HepG2 (cell line): ENCODE results near the gene CD93. TPM values are rescaled to one million over a fixed set of nuclear protein-coding genes. Genes with fewer than 3 reads are reported as not detected.

Source experiments
- ATAC-seq: fragments of 200-7000 bp; cut with Tn5 transposase; 3 replicates; pipeline ENCODE4 v1.9.1; 2020; ENCODE audit warnings: mild to moderate bottlenecking, moderate library complexity
- BruUV-seq: library from RNA; stranded (reverse); fragments of 400-500 nt; replicated peaks from 2 replicates; lab custom pipeline; 2021; lab: Mats Ljungman, UMichigan
- CTCF ChIA-PET: fragments of 300-600 bp; formaldehyde crosslinking; extraction: SDS; loops from one replicate; lab custom pipeline; 2021; ENCODE audit warnings: low total read pairs, inconsistent platforms, low intra/inter-chr PET ratio; lab: Yijun Ruan, JAX
- POLR2A ChIA-PET: fragments of 350-600 bp; sonication (Branson Sonifier 250); formaldehyde crosslinking; loops from one replicate; lab custom pipeline; 2020; ENCODE audit warnings: antibody characterized with exemption, inconsistent platforms; lab: Yijun Ruan, JAX
- DNase-seq: peaks from one replicate; pipeline ENCODE4 v3.0.0-alpha.2; 2015; ENCODE audit warnings: low spot score
- FAIRE-seq: peaks from 3 replicates; lab custom pipeline; 2011; peaks lifted over from hg19 to GRCh38; lab: Jason Lieb, UNC
- H2AFZ ChIP-seq: one replicate; pipeline ENCODE4 v1.6.1; 2011; ENCODE audit warnings: low read length, inconsistent platforms
- H3K27ac ChIP-seq: fragments of 300-600 bp; 3 replicates; pipeline ENCODE4 v1.8.0; 2011; ENCODE audit warnings: mixed run types, mild to moderate bottlenecking, mixed read lengths, low read length, inconsistent platforms; ENCODE audit not compliant: insufficient read depth; ENCODE audit errors: extremely low read length
- H3K27me3 ChIP-seq, 2 experiments: fragments of 200-600 bp in 1 of 2; 2 replicates in 1 of 2; 3 replicates in 1 of 2; pipeline versions ENCODE4 v1.6.0 to v1.8.0; 2011; ENCODE audit warnings: low read length in 2 of 2, mild to moderate bottlenecking in 2 of 2, moderate library complexity in 2 of 2, inconsistent platforms in 1 of 2; ENCODE audit not compliant: insufficient read depth in 2 of 2, control insufficient read depth in 1 of 2
- H3K36me3 ChIP-seq, 2 experiments: fragments of 200-600 bp in 1 of 2; replicated peaks in 1 of 2; 2 replicates in 1 of 2; 3 replicates in 1 of 2; pipeline versions ENCODE4 v1.5.1 to v1.8.0; 2011; ENCODE audit warnings: low read length in 2 of 2, inconsistent platforms in 1 of 2; ENCODE audit not compliant: insufficient read depth in 2 of 2, control insufficient read depth in 1 of 2
- H3K4me1 ChIP-seq: 2 replicates; pipeline ENCODE4 v1.5.1; 2012; ENCODE audit warnings: low read length, inconsistent platforms; ENCODE audit not compliant: insufficient read depth
- H3K4me2 ChIP-seq: 2 replicates; pipeline ENCODE4 v1.6.0; 2011; ENCODE audit warnings: low read depth, low read length, inconsistent platforms
- H3K4me3 ChIP-seq, 3 experiments: fragments of 200-600 bp in 1 of 3; sonication (generic), shearing (Covaris generic) in 1 of 3; replicated peaks in 1 of 3; 2 replicates each; pipeline ENCODE4 v1.5.1; 2011 to 2016; ENCODE audit warnings: low read length in 3 of 3, inconsistent platforms in 2 of 3, low read depth in 2 of 3, mild to moderate bottlenecking in 2 of 3, control low read depth in 1 of 3, mixed read lengths in 1 of 3; ENCODE audit not compliant: insufficient read depth in 1 of 3
- H3K79me2 ChIP-seq: one replicate; pipeline ENCODE4 v1.6.1; 2011; ENCODE audit warnings: low read length, inconsistent platforms; ENCODE audit not compliant: insufficient read depth
- H3K9ac ChIP-seq: 2 replicates; pipeline ENCODE4 v1.6.0; 2011; ENCODE audit warnings: mild to moderate bottlenecking, low read depth, low read length, inconsistent platforms; ENCODE audit not compliant: insufficient read depth
- H3K9me3 ChIP-seq: 2 replicates; pipeline ENCODE4 v1.5.1; 2012; ENCODE audit warnings: mild to moderate bottlenecking, low read length
- H4K20me1 ChIP-seq: 2 replicates; pipeline ENCODE4 v1.6.0; 2011; ENCODE audit warnings: inconsistent platforms, mild to moderate bottlenecking, low read length, moderate library complexity; ENCODE audit not compliant: insufficient read depth
- ELK4 ChIP-seq: sonication (generic); formaldehyde crosslinking; IDR thresholded peaks from 2 replicates; pipeline ENCODE4 v1.9.0; 2021; ENCODE audit warnings: missing genetic modification reagents, borderline replicate concordance
- HNF4G ChIP-seq, 2 experiments: sonication (generic) in 1 of 2; formaldehyde crosslinking in 1 of 2; IDR thresholded peaks; 2 replicates each; pipeline versions ENCODE4 v1.4.0 to v1.6.1; 2011 to 2020; ENCODE audit warnings: borderline replicate concordance in 2 of 2, low read depth in 2 of 2, mild to moderate bottlenecking in 2 of 2, low read length in 1 of 2, missing genetic modification reagents in 1 of 2, moderate library complexity in 1 of 2
- HNRNPH1 ChIP-seq: fragments of 200-400 bp; formaldehyde crosslinking; optimal IDR thresholded peaks from 2 replicates; pipeline ENCODE3; 2017; ENCODE audit warnings: mild to moderate bottlenecking, low read depth, low read length
- KLF15 ChIP-seq: sonication (generic); formaldehyde crosslinking; IDR thresholded peaks from 2 replicates; pipeline ENCODE4 v1.8.1; 2023; ENCODE audit warnings: borderline replicate concordance, mild to moderate bottlenecking, inconsistent platforms, missing genetic modification reagents, mixed read lengths
- NCOA2 ChIP-seq: sonication (generic); formaldehyde crosslinking; IDR thresholded peaks from 2 replicates; pipeline ENCODE4 v1.8.0; 2022; ENCODE audit warnings: inconsistent platforms
- PLRG1 ChIP-seq: fragments of 450-650 bp; conservative IDR thresholded peaks from 2 replicates; pipeline ENCODE4 v1.6.1; 2016
- POGK ChIP-seq: sonication (generic); formaldehyde crosslinking; conservative IDR thresholded peaks from 2 replicates; pipeline ENCODE4 v1.8.0; 2022; ENCODE audit warnings: mild to moderate bottlenecking, moderate library complexity, missing genetic modification reagents
- REST ChIP-seq, 2 experiments: IDR thresholded peaks; 2 replicates each; pipeline ENCODE4 v1.6.1; 2011 to 2012; ENCODE audit warnings: low read length in 2 of 2, borderline replicate concordance in 1 of 2, low read depth in 1 of 2, mild to moderate bottlenecking in 1 of 2, moderate library complexity in 1 of 2
- ZBTB21 ChIP-seq: sonication (generic); formaldehyde crosslinking; IDR thresholded peaks from 2 replicates; pipeline ENCODE4 v1.4.0; 2020; ENCODE audit warnings: missing genetic modification reagents
- ZC3H13 ChIP-seq: sonication (generic); formaldehyde crosslinking; IDR thresholded peaks from 2 replicates; pipeline ENCODE4 v1.8.1; 2023; ENCODE audit warnings: mild to moderate bottlenecking, missing genetic modification reagents, moderate library complexity
- ZFX ChIP-seq: sonication (generic); formaldehyde crosslinking; IDR thresholded peaks from 2 replicates; pipeline ENCODE4 v1.4.0; 2020; ENCODE audit warnings: mild to moderate bottlenecking, low read depth, missing genetic modification reagents, moderate library complexity
- ZNF136 ChIP-seq: sonication (generic); formaldehyde crosslinking; IDR thresholded peaks from 2 replicates; pipeline ENCODE4 v1.8.1; 2022; ENCODE audit warnings: low read depth, mild to moderate bottlenecking, moderate library complexity, missing genetic modification reagents
- ZNF3 ChIP-seq: IDR thresholded peaks from 2 replicates; pipeline ENCODE4 v1.7.0; 2017; ENCODE audit warnings: inconsistent platforms
- ZNF34 ChIP-seq: sonication (generic); formaldehyde crosslinking; IDR thresholded peaks from 2 replicates; pipeline ENCODE4 v1.4.0; 2020; ENCODE audit warnings: mild to moderate bottlenecking, missing genetic modification reagents, borderline replicate concordance
- ZNF605 ChIP-seq: sonication (generic); formaldehyde crosslinking; IDR thresholded peaks from 2 replicates; pipeline ENCODE4 v1.8.0; 2022; ENCODE audit warnings: mild to moderate bottlenecking, missing genetic modification reagents
- ZNF781 ChIP-seq: sonication (generic); formaldehyde crosslinking; IDR thresholded peaks from 2 replicates; pipeline ENCODE4 v1.5.1; 2020; ENCODE audit warnings: borderline replicate concordance, mild to moderate bottlenecking, missing genetic modification reagents; ENCODE audit errors: not compliant biosample characterization
- ZNF83 ChIP-seq: sonication (generic); formaldehyde crosslinking; IDR thresholded peaks from 2 replicates; pipeline ENCODE4 v1.4.0; 2020; ENCODE audit warnings: missing genetic modification reagents, mild to moderate bottlenecking, borderline replicate concordance
- WGBS: methylation state at CpG from one replicate; pipeline ENCODE4 v1.1.6; 2017; ENCODE audit warnings: low lambda C conversion rate; 5-methylcytosine and 5-hydroxymethylcytosine counted together
- in situ Hi-C: cut with HindIII; loops from 2 replicates; pipeline ENCODE4 v1.10.0; 2017; ENCODE audit warnings: low pct_unique_long_range_greater_than_20kb; ENCODE audit not compliant: extremely low pct_ligation_motif_present
- intact Hi-C: fragments of 100-400 bp; cut with micrococcal nuclease; formaldehyde crosslinking; loops from one replicate; pipeline ENCODE4 v1.10.0; 2022; ENCODE audit not compliant: unreplicated experiment
- polyA plus RNA-seq, 8 experiments: library from polyadenylated mRNA; depleted of rRNA in 3 of 8; stranded (reverse) in 7 of 8; unstranded in 1 of 8; fragments of >200 nt; fragmentation: Illumina TruSeq in 4 of 8; extraction: Trizol in 4 of 8; gene quantifications; 2 replicates each; pipeline versions ENCODE4 v1.2.1 to v1.2.3, GENCODE V29; 2011 to 2016; ENCODE audit warnings: low read depth in 4 of 8, missing spikeins in 1 of 8, mixed read lengths in 1 of 8; ENCODE audit not compliant: insufficient read depth in 1 of 8
- total RNA-seq, 5 experiments: library from RNA; depleted of rRNA; stranded (reverse); fragments of >200 nt; fragmentation: Illumina TruSeq; extraction: Trizol; gene quantifications; 2 replicates each; pipeline ENCODE4 v1.2.3, GENCODE V29; 2016; ENCODE audit warnings: low read depth in 1 of 5

Gene CD93
- total and polyA plus RNA-seq, 2 of the 13 experiments (the other 11 are each of a cell fraction or from before 2014, with no cell fraction given) = not detected

- Histone ChIP-seq H3K4me1 (no peaks in the 10 kb centered on the region), H3K79me2 (no peaks in the 10 kb centered on the region), H3K4me3 (no peak overlapping the region), H3K36me3 (no peaks in the 10 kb centered on the region), H3K4me2 (no peak overlapping the region), H3K27ac (no peak overlapping the region), H3K9me3 (no peaks in the 10 kb centered on the region), H3K9ac (no peak overlapping the region), H4K20me1 (no peaks in the 10 kb centered on the region), H2AFZ (no peak overlapping the region), H3K27me3 (peaks cover 12 to 33% of the 10 kb centered on the region in 2 experiments)
- BruUV-seq = no TSS peak
- no peak for TF ChIP-seq ZNF3 (CRISPR knock-in tag)
- TF ChIP-seq ELK4 = no peak
- no peak for TF ChIP-seq ZNF136 (CRISPR knock-in tag)
- TF ChIP-seq PLRG1 = no peak
- TF ChIP-seq KLF15 (CRISPR knock-in tag) = no peak
- TF ChIP-seq ZNF83 (CRISPR knock-in tag) = no peak
- TF ChIP-seq ZFX = no peak
- no peak for TF ChIP-seq ZC3H13 (CRISPR knock-in tag)
- no peak for TF ChIP-seq POGK (CRISPR knock-in tag)
- TF ChIP-seq REST (IDR thresholded peaks at IDR 0.05; ENCODE audit: borderline replicate concordance in 1 of 2, low read depth in 1 of 2, low read length in 2 of 2) = no peak
- no peak for TF ChIP-seq ZBTB21
- TF ChIP-seq HNF4G (IDR thresholded peaks at IDR 0.05; ENCODE audit: borderline replicate concordance, low read depth, low read length) = no peak
- TF ChIP-seq HNF4G (CRISPR knock-in tag; IDR thresholded peaks at IDR 0.05; ENCODE audit: borderline replicate concordance, low read depth) = no peak
- no peak for TF ChIP-seq ZNF34 (CRISPR knock-in tag)
- no peak for TF ChIP-seq ZNF781 (CRISPR knock-in tag)
- TF ChIP-seq ZNF605 (CRISPR knock-in tag) = no peak
- no peak for TF ChIP-seq HNRNPH1
- TF ChIP-seq NCOA2 (CRISPR knock-in tag) = no peak
- FAIRE-seq (no peak), DNase-seq (no peak), ATAC-seq (no peak)
- in situ Hi-C loops = no loop called here
- WGBS = 39% methylated on average over 15 of the region's 15 CpGs
- ChIA-PET CTCF (no interaction called here), POLR2A (no interaction called here)
- intact Hi-C loops = no loop called here
These were observed 35.0 kb upstream of the CD93 start for GRCh38 chr20:23120936-23121750.
